ENCODE results near the gene UBTD2.

DNA sequence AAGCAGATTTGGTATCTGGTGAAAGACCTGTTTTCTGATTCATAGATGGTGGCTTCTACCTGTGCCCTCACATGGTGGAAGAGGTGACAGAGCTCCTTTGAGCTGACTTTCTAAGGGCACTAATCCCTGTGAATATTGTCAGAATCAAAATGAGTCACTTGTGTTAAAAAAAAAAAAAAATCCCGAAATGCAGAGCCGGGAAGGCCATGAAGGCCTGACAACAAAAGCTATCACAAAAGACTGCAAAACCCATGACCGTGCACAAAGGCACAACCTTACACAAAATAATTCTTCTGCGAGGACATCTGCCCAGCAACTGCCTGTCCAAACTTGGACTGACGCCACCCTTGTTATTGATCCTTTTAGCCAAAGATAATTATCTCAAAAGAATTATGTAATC, 19.6 kb upstream of the UBTD2 start:
- TF ChIP-seq, protein P1, sequence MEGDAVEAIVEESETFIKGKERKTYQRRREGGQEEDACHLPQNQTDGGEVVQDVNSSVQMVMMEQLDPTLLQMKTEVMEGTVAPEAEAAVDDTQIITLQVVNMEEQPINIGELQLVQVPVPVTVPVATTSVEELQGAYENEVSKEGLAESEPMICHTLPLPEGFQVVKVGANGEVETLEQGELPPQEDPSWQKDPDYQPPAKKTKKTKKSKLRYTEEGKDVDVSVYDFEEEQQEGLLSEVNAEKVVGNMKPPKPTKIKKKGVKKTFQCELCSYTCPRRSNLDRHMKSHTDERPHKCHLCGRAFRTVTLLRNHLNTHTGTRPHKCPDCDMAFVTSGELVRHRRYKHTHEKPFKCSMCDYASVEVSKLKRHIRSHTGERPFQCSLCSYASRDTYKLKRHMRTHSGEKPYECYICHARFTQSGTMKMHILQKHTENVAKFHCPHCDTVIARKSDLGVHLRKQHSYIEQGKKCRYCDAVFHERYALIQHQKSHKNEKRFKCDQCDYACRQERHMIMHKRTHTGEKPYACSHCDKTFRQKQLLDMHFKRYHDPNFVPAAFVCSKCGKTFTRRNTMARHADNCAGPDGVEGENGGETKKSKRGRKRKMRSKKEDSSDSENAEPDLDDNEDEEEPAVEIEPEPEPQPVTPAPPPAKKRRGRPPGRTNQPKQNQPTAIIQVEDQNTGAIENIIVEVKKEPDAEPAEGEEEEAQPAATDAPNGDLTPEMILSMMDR (IDR thresholded peaks at IDR 0.05), result no peak
- TF ChIP-seq POLR2A (IDR thresholded peaks at IDR 0.05), result no peak
